ENCODE measurements around the gene WSCD2.

Gene WSCD2

DNA sequence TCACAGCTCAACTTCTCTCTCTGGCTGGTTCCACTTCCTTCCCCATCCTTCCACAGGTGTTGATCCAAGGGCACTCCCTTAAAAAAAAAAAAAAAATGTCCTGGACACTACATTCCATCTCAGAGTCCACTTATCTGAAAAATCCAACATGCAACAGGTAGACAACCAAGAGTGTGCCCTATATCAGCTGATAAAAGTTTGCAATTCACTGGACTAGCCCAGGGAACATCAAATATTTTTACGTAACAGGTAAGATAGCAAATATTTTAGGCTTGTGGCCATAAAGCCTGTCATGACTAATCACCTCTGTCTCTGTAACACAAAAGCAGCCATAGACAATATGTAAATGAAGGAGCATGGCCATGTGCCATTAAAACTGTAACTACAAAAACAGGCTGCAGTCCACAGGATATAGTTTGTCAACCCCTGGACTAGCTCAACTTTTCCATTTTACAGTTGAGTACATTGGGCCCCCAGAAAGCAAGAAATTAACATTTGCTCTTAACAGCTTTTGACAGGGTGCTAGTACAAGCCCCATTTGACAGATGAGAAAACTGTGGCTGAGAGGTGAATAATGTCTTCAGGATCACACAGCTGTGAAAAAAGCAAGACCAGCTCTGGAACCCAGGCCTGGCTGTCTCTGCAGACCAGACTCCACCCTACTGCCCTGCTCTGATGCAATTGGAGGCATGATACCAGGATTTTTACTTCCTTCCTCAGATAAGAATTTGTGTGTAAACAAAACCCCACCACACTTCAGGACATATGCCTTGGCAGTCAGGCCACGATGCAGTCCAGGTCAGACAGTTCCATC lies 141.2 kb downstream of the WSCD2 start:
- DNase-seq (ENCODE audit: low spot score) = no peak

DNA sequence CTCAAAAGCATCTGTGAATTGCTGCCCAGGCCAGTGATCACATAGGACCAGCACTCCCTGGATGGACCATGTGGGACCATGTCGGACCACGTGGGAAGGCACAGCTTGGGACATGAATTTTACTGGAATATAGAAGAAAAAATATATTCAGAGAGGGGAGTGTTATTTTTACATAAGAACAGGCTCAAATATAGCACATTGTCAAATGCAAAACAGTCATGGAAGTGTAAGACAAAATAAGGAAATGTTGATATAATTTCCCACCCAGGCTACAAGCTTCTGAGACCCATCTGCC lies 141.7 kb downstream of the WSCD2 start:
- no peak for DNase-seq (ENCODE audit: low spot score)

DNA sequence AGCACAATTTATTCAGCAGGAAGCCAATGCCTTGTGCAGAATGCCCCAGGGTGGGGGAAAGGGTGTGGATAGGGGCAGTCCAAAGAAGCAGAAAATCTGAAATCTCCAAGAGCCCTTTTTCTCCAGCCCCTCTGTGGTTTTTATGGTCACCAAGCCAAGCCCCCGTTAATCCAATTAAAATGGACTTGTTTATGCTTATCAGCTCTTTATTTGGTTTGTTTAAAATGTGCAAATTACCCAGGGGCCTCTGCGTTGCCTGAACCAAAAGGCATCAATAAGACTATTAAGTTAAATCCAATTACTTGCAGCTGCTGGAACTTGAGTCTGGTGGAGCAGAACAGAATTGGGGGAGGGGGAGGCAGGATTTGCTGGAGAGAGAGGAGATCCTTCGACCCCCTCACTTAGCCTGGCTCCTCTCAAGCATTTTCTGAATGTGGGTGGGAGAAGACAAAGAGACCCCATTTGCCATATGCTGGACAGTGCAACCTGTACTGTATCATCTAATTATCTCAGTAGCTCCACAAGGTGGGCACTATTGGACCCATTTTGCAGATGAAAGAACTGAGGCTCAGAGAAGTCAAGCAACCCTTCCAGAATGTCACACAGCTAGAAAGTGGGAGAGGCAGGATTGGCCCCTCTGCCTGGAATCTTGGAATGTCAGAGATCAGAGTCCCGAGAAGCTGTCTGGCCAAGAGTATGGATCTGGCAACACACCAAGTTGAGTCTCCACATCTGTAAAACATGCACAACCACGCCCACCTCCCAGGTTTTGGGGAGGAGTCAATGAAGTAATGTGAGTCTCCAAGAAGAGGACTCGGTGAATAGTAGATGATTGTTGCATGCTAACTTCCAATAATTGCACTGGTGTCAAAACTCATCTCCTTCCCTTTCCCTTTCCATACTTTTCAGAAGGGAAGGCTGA lies 143.1 kb downstream of the WSCD2 start:
- DNase-seq (ENCODE audit: low spot score) = no peak

DNA sequence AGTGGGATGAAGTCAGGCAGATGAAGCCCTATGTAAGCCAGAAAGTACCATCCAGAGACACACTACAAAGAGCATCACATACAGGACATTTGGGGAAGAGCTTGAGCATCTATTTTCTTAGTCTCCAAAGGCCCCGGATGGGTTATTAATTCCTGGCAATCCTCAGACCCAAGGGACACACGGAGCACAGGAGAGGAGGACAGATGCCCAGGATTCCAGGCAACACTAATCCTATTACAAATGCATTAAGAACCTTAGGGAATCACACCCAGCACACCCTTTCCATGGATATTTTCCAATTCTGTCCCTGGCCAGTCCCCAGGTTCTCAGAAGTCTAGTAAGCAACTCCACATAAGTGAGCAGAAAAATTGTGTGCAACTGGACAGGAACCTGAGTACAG lies 144.1 kb downstream of the WSCD2 start:
- DNase-seq (ENCODE audit: low spot score) = no peak

DNA sequence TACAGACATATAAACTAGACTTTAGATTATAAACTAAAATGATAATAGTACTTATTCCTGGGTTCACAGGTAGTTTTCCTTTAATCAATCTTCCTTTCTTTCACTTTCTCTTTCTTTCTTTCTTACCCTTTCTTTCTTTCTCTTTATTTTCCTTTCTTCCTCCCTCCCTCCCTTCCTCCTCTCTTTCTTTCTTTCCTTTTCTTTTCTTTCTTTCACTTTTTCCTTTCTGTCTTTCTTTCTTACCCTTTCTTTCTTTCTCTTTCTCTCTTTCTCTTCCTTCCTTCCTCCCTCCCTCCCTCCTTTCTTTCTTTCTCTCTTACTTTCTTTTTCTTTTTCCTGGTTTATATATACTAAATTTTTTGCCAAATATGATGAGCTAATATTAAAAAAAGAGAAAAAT lies 148.5 kb downstream of the WSCD2 start:
- no peak for DNase-seq (ENCODE audit: low spot score)

DNA sequence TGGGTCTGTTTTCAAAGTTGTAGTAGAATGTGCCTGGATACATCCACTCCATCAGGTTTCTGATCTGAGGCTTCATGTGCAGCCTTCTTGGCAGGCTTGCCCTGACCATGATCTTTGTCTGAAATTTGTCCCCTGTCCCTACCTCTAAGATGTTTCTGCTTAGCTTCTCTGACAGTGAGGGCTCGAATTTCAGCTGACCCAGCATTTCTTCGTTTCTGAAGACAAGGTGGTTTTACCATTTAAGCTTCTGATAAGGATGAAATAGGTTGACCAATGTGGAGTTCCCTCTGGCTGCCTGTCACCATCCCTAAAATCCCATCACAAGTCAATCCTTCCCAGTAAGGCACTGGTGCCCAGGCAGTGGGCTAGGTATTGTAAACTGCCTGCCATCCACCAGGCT lies 153.1 kb downstream of the WSCD2 start:
- DNase-seq (ENCODE audit: low spot score) = no peak

DNA sequence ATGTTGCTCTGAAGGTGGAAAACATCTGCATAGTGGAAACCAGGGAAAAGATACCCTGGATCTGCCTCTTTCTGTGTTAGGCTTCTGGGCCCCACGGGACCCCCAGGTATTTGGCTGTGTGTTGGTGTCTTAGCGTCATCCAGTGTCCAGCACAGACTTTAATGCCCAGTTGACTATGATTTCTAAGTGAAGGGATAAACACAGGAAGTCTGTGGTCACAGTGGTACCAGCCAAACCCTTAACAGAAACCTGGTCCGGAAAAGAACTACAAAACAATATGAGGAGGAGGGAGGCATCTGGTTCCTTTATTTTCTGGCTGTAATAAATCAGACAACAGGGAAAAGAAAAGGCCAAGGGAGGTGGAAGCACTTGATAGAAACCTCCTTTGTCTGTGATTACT lies 153.6 kb downstream of the WSCD2 start:
- DNase-seq (ENCODE audit: low spot score) = peak; percentile 15

DNA sequence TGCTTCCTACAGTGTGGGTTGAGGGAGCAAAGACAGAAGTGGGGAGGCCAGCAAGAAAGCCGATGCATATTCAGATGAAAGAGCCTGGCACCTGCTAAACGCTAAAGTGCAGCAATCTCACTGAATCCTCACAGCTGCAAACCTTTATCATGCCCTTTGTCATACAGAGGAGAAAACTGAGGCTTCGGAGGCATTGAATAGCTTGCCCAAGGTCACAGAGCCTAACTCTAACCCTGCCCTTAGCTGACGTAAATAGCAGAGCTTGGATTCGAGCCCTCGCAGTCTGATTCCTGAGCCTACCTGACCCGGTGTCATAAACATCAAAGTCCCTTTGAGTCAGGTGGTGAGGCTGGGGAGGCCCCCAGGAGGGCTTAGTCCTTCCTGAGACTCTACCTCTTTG lies 155.1 kb downstream of the WSCD2 start:
- DNase-seq (ENCODE audit: low spot score) = no peak

DNA sequence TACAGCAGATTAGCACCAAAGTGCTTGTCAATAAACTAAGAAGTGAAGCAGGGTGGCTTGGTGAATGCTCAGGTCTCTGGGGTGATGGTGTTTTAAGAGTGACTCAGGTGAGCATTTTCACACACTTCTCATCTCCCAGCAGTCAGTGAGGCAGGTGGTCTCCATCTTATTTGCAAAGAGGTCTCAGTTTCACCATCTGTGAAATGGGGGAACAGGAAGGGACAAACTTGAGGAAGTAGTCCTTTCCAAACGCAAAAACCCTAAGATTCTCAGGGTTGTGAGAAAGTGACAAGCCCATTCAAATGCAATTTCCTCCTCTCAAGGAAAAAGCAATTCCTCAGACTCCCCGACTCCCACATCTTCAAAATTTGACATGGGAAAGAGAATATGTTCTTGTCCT lies 155.9 kb downstream of the WSCD2 start:
- no peak for DNase-seq (ENCODE audit: low spot score)

DNA sequence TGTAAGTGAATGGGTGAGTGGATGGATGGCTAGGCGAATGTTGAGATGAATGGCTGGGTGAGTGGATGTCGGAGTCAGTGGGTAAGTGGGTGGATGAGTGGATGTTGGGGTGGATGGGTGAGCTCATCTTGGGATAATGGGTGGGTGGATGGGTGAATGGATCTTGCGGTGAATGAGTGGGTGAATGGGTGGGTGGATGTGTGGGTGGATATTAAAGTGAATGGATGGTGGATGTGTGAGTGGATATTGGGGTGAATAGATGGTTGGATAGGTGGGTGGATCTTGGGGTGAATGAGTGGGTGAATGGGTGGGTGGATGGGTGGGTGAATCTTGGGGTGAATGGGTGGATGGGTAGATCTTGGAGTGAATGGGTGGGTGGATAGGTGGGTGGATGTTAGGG lies 158.1 kb downstream of the WSCD2 start:
- DNase-seq (ENCODE audit: low spot score) = no peak

DNA sequence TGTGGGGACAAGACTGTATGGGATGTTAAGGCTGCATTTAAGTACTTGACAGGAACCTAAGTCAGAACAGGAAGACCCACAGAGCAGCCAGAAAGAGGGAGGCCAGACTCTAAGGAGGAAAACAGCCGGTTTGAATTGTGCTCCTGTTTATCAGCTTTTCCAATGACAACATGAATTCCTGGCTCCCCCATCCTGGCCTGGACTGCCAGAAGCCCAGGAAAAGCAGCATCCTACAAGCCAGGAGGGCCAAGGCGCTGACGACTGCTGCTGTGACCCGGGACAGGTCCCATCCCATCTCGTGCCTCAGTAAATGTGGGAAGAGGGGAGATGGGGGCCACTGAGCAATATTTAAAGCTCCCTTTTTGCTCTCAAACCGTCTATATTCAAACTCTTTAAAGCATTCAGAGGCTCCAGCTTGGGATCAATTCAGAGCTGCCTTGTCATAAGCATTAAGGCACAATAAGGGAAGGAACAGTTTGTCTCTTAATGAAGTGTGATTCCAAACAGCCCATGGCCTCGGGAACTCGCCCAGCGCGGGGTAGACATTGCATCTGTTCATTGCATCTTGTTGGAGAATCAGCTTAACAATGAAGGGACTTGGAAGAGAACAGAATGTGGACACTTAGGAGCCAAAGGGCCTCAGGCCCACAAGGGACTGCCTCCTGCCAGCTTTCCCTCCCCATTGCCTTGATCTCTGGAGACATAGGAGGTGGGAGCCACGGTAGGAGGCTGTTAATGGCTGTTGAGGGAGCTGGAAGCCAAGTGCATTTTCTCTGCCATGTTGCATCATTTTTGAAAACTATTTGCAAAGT lies 160.5 kb downstream of the WSCD2 start:
- DNase-seq (ENCODE audit: low spot score) = no peak

DNA sequence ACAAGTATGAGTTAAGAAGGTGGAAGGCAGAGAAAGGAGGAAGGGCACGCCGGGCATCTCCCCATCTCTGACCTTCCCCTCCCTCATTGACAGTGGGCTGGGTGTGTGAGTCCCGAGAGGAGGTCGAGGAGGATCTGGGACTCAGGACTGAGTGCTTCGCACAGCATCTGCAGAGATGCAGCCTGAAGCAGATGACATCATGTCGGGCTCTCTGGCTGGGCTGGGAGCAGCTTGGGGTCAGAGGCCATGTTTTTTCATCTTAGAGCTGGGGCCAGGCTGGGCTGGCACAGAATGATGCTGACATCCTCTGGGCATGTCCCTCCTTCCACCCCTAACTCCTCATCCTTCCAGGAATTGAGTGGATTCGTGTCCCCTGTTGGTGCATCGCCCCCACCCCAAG lies 166.6 kb downstream of the WSCD2 start:
- peak; percentile 36 for DNase-seq (ENCODE audit: low spot score)

DNA sequence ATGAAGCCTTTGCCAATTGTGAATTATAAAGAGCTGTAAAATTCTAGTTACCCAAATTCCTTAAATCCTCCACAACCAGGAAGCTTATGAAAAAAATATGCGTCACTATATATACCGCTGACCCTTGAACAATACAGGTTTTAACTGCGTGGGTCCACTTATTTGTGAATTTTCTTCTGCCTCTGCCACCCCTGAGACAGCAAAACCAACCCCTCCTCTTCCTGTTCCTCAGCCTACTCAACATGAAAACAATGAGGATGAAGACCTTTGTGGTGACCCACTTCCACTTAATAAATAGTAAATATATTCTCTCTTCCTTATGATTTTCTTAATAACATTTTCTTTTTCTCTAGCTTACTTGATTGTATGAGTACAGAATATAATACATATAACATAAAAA lies 167.9 kb downstream of the WSCD2 start:
- DNase-seq (ENCODE audit: low spot score) = peak; percentile 76

DNA sequence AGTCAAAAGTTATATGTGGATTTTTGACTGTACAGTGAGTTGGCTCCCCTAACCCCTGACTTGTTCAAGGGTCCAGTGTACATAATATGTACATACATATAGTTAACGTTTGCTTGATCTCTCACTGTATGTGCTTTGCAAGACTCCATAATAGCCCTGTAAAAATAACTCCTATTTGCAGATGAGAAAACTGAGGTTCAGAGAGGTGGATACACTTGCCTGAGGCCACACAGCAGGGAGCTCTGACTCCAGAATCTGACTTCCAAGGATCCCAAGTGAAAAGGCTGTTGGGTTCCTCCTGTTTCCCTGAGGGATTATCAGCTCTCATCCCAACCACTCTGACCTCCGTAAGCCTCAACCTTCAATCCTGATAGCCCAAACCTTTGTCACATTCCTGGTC lies 168.3 kb downstream of the WSCD2 start:
- DNase-seq (ENCODE audit: low spot score) = no peak

DNA sequence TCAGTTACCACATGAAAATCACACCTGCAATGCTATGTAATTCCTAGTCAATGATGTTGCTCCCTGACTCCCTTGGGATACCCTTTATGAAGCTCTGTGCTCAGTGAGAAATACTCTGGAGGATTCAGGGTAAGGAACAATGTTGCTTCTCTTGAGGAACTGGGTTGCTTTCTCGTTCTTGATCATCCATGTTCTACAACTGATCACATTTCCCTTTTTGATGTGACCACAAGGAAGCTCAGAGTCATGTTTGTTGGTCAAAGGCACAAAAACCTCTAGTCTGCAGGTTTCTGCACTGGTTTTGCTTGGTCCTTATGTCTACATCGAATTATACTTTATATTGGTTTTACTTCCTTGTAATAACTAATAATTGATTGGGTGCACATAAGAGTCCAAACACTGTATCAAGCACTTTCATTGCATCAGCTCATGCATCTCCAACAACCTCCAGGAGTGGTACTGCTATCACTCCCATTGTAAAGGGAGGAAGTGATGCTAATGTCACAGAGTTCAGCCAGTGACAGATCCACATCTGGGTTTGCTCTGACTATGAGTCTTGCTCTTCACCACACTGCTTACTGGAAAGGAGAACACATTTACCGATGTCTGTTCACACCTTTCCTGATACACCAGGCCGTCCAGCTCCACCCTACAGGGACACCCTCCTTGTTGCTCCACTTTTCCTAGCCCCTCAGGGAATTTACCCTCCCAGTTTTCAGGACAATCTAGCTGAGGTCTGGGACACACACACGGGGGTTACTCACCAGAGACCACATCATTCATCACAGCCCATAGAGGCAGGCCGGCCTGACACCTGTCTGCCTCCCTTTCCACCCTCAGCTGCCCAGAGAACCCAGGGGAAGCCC lies 169.0 kb downstream of the WSCD2 start:
- peak; percentile 36 for DNase-seq (ENCODE audit: low spot score)

DNA sequence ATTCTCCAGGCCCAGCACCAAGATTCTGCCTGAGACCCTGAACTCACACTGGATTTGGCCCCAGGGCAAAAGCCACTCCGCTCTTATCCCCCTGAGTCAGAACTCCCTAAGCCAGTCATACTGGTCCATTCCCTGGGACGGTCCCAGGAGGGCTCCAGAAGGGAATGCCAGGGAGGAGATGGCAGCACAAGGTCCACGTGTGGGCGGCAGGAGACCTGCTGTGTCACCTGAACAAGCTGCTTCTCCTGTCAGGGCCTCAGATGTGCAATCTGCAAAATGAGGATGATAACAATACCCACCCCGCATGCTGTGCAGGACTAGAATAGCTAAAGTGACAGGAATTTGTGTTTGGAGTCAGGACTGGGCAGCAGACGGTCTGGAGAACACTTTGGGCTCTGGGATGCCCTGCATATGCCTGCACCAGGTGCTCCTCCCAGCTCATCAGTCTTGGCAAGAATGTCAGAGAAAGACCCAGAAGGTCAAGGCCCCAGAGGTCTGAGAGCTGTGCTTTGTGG lies 169.7 kb downstream of the WSCD2 start:
- DNase-seq (ENCODE audit: low spot score) = no peak

DNA sequence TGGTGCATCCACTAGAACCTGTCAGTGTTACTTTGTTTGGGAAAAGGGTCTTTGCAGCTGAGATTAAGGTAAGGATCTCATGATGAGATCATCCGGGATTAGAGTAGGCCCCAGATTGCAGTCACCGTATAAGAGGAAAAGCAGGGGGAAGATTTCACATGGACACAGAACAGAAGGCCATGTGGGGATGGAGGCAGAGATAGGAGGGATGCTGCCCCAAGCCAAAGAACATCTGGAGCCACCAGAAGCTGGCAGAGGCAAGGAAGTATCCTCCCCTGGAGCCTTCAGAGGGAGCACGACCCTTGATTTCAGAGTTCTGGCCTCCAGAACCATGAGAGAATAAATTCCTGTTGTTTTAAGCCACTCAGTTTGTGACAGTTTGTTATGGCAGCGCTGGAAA lies 170.4 kb downstream of the WSCD2 start:
- no peak for DNase-seq (ENCODE audit: low spot score)

Measured in kidney capillary endothelial cell (primary cell).